GM21423 (cell line): ENCODE data around the gene PSMA7.

Source experiments
- ATAC-seq: cut with Tn5 transposase; IDR thresholded peaks from one replicate; pipeline ENCODE4 v1.9.1; 2021; ENCODE audit warnings: mild to moderate bottlenecking, moderate library complexity; ENCODE audit not compliant: unreplicated experiment

PSMA7 gene

DNA sequence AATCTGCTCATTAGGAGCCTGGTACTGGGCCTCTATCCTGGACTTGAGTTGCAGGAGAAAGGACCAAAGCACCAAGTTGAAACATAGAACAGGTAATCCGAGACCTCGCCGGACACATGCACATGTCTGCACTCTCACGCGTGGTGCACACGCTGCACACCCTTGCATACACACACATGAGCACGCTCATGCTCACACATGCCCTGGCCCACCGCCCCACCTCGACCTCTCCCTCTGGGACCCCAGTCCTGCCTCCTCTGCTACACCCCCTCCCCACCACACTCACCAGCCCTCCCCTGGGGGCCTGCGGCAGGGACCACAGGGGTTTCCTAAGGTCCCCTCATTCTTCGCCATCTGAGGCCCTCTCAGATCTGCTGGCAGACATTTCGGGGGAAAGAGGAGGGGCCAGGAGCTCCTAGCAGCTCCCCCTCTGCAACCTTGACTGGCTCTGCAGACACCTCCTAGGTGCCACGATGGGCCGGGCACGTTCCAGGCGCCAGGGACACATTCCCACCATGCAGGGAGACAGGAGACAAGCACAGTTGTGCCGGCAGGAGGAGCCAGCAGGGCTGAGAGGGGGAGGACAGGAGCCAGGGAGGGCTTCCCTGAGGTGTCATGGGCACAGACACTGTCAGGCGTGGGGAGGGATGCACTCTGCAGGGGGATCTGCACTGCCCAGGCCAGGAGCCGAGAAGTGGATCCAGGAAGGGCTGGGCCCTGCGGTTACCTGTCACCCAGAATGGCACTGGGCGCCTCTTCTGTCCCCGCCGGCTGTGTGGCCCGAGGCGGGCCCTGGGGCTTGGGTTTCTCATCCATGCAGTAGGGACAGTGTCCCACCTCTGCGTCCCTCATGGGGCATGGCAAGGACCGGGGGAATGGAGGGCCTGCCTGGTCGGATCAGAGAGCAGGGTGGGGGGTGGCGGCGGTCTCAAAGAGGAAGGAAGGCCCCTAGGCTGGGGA lies 46.5 kb downstream of the PSMA7 start:
- ATAC-seq: no peak

DNA sequence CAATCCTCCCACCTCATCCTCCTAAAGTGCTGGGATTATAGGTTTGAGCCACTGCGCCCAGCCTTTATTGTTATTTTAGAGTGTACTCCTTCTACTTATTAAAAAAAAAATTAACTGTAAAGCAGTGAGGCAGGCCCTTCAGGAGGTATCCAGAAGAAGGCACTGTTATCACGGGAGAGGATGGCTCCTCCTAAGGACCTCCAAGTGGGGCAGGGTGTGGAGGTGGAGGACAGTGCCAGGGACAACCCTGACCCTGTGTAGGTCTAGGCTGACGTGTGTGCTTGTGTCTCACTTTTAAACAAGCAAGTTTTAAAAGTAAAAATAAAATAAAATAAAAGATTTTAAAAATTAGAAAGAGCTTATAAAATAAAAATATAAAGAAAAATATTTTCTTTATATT lies 53.8 kb downstream of the PSMA7 start:
- ATAC-seq: no peak

DNA sequence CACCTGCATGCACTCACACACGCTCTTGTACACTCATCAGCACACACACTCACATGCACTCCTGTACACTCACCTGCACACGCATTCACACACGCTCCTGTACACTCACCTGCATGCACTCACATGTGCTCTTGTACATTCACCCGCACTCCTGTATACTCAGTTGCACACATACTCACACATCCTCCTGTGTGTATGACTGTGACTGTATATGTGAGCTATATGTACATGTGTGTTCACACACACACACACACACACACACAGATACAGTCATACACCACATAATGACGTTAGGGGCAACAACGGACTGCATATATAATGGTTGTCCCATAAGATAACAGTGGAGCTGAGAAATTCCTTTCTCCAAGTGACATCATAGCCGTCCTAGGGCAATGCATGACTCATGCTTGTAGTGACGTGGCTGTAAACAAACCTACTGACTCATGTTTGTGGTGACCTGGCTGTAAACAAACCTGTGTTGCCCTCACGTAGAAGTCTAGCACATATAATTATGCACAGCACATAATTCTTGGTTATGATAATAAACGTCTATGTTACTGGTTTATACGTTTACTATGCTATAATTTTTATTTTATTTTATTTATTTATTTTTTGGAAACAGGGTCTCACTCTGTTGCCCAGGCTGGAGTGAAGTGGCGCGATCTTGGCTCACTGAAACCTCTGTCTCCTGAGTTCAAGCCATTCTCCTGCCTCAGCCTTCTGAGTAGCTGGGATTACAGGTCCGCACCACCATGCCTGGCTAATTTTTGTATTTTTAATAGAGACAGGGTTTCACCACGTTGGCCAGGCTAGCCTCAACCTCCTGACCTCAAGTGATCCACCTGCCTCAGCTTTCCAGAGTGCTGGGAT lies 54.7 kb downstream of the PSMA7 start:
- no peak for ATAC-seq

DNA sequence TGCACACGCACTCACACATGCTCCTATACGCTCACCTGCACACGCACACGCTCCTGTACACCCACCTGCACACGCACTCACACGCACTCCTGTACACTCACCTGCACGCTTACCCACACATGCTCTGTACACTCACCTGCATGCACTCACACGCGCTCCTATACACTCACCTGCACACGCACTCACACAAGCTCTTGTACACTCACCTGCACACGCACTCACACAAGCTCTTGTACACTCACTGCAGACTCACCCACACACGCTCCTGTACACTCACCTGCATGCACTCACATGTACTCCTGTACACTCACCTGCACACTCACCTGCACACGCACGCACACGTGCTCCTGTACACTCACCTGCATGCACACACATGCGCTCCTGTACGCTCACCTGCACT lies 55.6 kb downstream of the PSMA7 start:
- no peak for ATAC-seq

DNA sequence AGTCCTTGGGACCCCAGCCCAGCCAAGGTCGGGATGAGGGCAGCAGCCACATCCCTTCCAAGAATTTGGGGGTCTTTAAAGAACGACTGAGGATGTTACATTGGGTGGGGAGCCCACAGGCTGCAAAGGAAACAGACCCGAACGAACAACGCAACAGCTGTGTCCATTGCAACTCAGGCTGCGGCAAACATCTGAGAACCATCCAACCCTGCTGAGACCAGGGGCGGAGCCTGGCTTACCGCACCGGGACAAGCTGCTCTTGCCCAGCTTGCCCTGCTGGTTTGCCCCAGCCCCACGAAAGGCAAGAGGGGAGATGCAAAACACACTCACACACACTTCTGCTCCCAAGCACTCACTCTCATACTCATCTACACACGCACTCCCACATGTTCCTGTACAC lies 56.0 kb downstream of the PSMA7 start:
- no peak for ATAC-seq
